Hepatocyte (in vitro differentiated cells): ENCODE measurements around the gene NAV2. TPM values are rescaled to one million over a fixed set of nuclear protein-coding genes. Genes with fewer than 3 reads are reported as not detected.
A peak's percentile ranks its signal among the peaks of the same experiment; 100 is the strongest.

ENCODE experiments used
- DNase-seq: peaks from one replicate; pipeline ENCODE4 v3.0.0-alpha.2; 2016; ENCODE audit warnings: low spot score
- H2AFZ ChIP-seq: fragments of 200-600 bp; sonication (generic); 2 replicates; pipeline ENCODE4 v1.6.0; 2016; ENCODE audit warnings: antibody characterized with exemption, mild to moderate bottlenecking
- H3K27ac ChIP-seq: fragments of 200-600 bp; sonication (generic); 2 replicates; pipeline ENCODE4 v1.5.1; 2016; ENCODE audit warnings: mild to moderate bottlenecking
- H3K27me3 ChIP-seq: fragments of 200-600 bp; sonication (generic); 2 replicates; pipeline ENCODE4 v1.6.1; 2016
- H3K36me3 ChIP-seq: fragments of 200-600 bp; sonication (generic); replicated peaks from 2 replicates; pipeline ENCODE4 v1.5.1; 2016; ENCODE audit warnings: low read depth; ENCODE audit not compliant: insufficient read depth
- H3K4me1 ChIP-seq: fragments of 200-600 bp; sonication (generic); 2 replicates; pipeline ENCODE4 v1.5.1; 2016; ENCODE audit warnings: mild to moderate bottlenecking, moderate library complexity; ENCODE audit not compliant: insufficient read depth
- H3K4me2 ChIP-seq: fragments of 200-600 bp; sonication (generic); 2 replicates; pipeline ENCODE4 v1.6.0; 2016
- H3K4me3 ChIP-seq: fragments of 200-600 bp; sonication (generic); 2 replicates; pipeline ENCODE4 v1.5.1; 2016; ENCODE audit warnings: mild to moderate bottlenecking
- H3K79me2 ChIP-seq: fragments of 200-600 bp; sonication (generic); 2 replicates; pipeline ENCODE4 v1.6.0; 2017; ENCODE audit warnings: mild to moderate bottlenecking
- H3K9me2 ChIP-seq: fragments of 200-600 bp; sonication (generic); replicated peaks from 2 replicates; pipeline ENCODE4 v1.6.0; 2017; ENCODE audit warnings: mild to moderate bottlenecking; ENCODE audit not compliant: insufficient read depth
- H3K9me3 ChIP-seq: fragments of 200-600 bp; sonication (generic); 2 replicates; pipeline ENCODE4 v1.5.1; 2016; ENCODE audit warnings: low read depth, mild to moderate bottlenecking
- H4K20me1 ChIP-seq: fragments of 200-600 bp; sonication (generic); 2 replicates; pipeline ENCODE4 v1.6.0; 2016; ENCODE audit warnings: mild to moderate bottlenecking; ENCODE audit not compliant: insufficient read depth, poor library complexity, severe bottlenecking
- CTCF ChIP-seq: fragments of 200-600 bp; sonication (generic); IDR thresholded peaks from 2 replicates; pipeline ENCODE4 v1.5.1; 2016; ENCODE audit warnings: antibody characterized with exemption, mild to moderate bottlenecking; ENCODE audit not compliant: poor library complexity
- EZH2 ChIP-seq: fragments of 200-600 bp; sonication (generic); IDR thresholded peaks from 2 replicates; pipeline ENCODE4 v1.6.1; 2016; ENCODE audit warnings: antibody characterized with exemption, mild to moderate bottlenecking, borderline replicate concordance
- EZH2phosphoT487 ChIP-seq: fragments of 200-600 bp; sonication (generic); IDR thresholded peaks from one replicate; pipeline ENCODE4 v1.6.1; 2018; ENCODE audit warnings: antibody characterized with exemption, mild to moderate bottlenecking, low read depth, moderate library complexity; ENCODE audit not compliant: unreplicated experiment, severe bottlenecking
- WGBS: methylation state at CpG from one replicate; pipeline ENCODE4 v1.1.6; 2016; ENCODE audit warnings: low lambda C conversion rate; ENCODE audit errors: missing lambda C conversion rate; 5-methylcytosine and 5-hydroxymethylcytosine counted together
- polyA plus RNA-seq: library from polyadenylated mRNA; unstranded; fragments of >200 nt; fragmentation: Nextera tagmentation; extraction: Ambion mirVana; gene quantifications from 2 replicates; pipeline ENCODE4 v1.2.1, GENCODE V29; 2016
- total RNA-seq: library from RNA; depleted of rRNA; stranded (reverse); fragments of >200 nt; gene quantifications from 2 replicates; pipeline ENCODE4 v1.2.3, GENCODE V29; 2014

The NAV2 gene
- total and polyA plus RNA-seq, 2 experiments from 2014 or later = 23.7 to 30.8 TPM

GRCh38 chr11:20045098-20045688 is 332.6 kb downstream of the NAV2 start:
- Histone ChIP-seq H4K20me1 (no peaks in the 10 kb centered on the region), H3K27ac (no peak overlapping the region), H3K4me1 (peaks cover 17% of the 10 kb centered on the region), H2AFZ (no peak overlapping the region), H3K27me3 (no peaks in the 10 kb centered on the region), H3K4me3 (no peak overlapping the region), H3K79me2 (peaks cover 18% of the 10 kb centered on the region), H3K4me2 (no peak overlapping the region), H3K9me2 (no peaks in the 10 kb centered on the region), H3K36me3 (no peaks in the 10 kb centered on the region), H3K9me3 (no peaks in the 10 kb centered on the region)
- DNase-seq = no peak
- TF ChIP-seq CTCF = no peak
- no peak for TF ChIP-seq EZH2phosphoT487
- TF ChIP-seq EZH2 = no peak
- 90% methylated on average over 19 of the region's 19 CpGs for WGBS

DNA sequence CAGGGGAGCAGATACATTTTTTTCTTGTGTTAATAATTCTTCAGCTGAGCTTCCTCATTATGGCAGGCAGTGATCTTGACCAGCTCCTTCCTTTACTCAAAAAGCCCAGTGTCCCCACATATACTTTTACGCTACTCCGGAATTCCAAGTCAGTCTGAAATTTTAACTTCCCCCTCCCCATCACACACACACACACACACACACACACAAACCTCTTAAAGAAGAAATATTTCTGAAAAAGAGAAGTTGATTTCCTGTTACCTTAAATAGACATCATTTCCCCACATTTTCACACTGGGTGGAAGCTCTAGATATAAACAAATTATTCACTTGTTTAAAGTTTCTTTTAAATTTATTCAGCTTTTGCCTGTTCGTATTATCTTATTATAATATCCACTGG is 333.8 kb downstream of the NAV2 start:
- WGBS = 79% methylated on average over 3 of the region's 3 CpGs
- H3K4me3 ChIP-seq = no peak overlapping the region
- H3K27me3 ChIP-seq = no peaks in the 10 kb centered on the region
- H3K27ac ChIP-seq = peak overlapping the region; percentile 10
- H3K36me3 ChIP-seq = no peaks in the 10 kb centered on the region
- H3K9me2 ChIP-seq = no peaks in the 10 kb centered on the region
- H2AFZ ChIP-seq = no peak overlapping the region
- H3K4me1 ChIP-seq = peaks cover 16% of the 10 kb centered on the region
- no peak for TF ChIP-seq CTCF
- no peak for TF ChIP-seq EZH2
- TF ChIP-seq EZH2phosphoT487 = no peak
- H4K20me1 ChIP-seq = no peaks in the 10 kb centered on the region
- no peak for DNase-seq
- no peak overlapping the region for H3K4me2 ChIP-seq
- H3K9me3 ChIP-seq = no peaks in the 10 kb centered on the region
- H3K79me2 ChIP-seq = peaks cover 6% of the 10 kb centered on the region

DNA sequence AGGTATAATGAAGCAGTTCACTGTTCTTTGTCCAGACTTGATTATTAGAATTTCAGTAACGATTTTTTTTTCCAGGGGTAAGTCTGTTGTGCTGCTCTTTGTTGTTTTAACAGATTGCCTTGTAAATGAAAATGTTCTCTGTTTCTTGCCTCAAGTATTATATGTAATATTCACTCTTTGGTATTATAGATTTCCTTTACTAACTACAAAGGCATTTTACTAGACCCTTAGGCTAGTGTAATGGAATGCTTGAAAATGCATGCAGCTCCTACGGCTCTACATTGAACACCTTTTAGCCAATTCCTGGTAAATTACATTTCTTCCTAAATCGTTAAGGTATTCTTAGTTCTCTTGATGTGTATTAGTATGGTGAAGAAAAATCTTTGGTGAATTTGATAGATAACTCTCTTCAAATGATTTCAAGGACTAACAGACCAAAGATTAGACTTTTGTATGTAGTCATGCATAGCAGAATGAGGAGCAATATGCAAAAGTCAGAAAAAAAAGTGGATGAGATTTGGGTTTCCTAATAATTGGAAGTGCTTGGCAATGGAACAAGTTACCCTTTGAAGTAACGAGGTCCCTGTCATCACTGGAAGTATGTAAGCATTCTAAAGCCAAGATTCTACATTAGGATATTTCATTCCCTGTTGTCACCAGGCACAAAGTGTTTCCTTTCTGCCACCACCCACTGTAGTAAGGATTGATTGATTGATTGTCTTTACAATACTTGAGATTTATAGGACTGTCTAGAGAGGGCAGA is 334.6 kb downstream of the NAV2 start:
- Histone ChIP-seq H3K4me2 (no peak overlapping the region), H3K4me1 (peaks cover 9% of the 10 kb centered on the region), H3K36me3 (no peaks in the 10 kb centered on the region), H3K79me2 (peaks cover 5% of the 10 kb centered on the region), H3K9me3 (no peaks in the 10 kb centered on the region), H2AFZ (no peak overlapping the region), H3K9me2 (no peaks in the 10 kb centered on the region), H3K4me3 (no peak overlapping the region), H3K27me3 (no peaks in the 10 kb centered on the region), H4K20me1 (no peaks in the 10 kb centered on the region), H3K27ac (no peak overlapping the region)
- DNase-seq = no peak
- TF ChIP-seq CTCF = no peak
- no peak for TF ChIP-seq EZH2phosphoT487
- no peak for TF ChIP-seq EZH2
- WGBS = 71% methylated on average over 4 of the region's 4 CpGs
